ENCODE results near the gene CD300LB.
"Not testable (repeated sequence)": the region's sequence is repeated elsewhere in the genome, so short reads cannot be mapped to it uniquely, and the experiment has no call there.

CD300LB gene

GRCh38 chr17:74490716-74491115 lies 40.6 kb downstream of the CD300LB start:
- no peak for DNase-seq

- not testable (repeated sequence) for DNase-seq
Measured at GRCh38 chr17:74488276-74488675, 43.0 kb downstream of the CD300LB start.

- DNase-seq = no peak
Measured at GRCh38 chr17:74485841-74486240, 45.4 kb downstream of the CD300LB start.

GRCh38 chr17:74485022-74485743 lies 46.1 kb downstream of the CD300LB start:
- no peak for DNase-seq

GRCh38 chr17:74484066-74484465 lies 47.2 kb downstream of the CD300LB start:
- DNase-seq = no peak

- no peak for DNase-seq
Measured at GRCh38 chr17:74481621-74482020, 49.7 kb downstream of the CD300LB start.

- DNase-seq = no peak
Measured at GRCh38 chr17:74480290-74480689, 51.0 kb downstream of the CD300LB start.

- no peak for DNase-seq
Measured at GRCh38 chr17:74478420-74479100, 52.7 kb downstream of the CD300LB start.

GRCh38 chr17:74477411-74477810 lies 53.9 kb downstream of the CD300LB start:
- no peak for DNase-seq

GRCh38 chr17:74475189-74475588 lies 56.1 kb downstream of the CD300LB start:
- DNase-seq = no peak

GRCh38 chr17:74474043-74474792 lies 57.1 kb downstream of the CD300LB start:
- DNase-seq = no peak

- no peak for DNase-seq
Measured at GRCh38 chr17:74473294-74473693, 58.0 kb downstream of the CD300LB start.

GRCh38 chr17:74472890-74473289 lies 58.4 kb downstream of the CD300LB start:
- no peak for DNase-seq

GRCh38 chr17:74471341-74471740 lies 59.9 kb downstream of the CD300LB start:
- no peak for DNase-seq
